NT2/D1 (cell line): ENCODE results near the gene DDX5.

Experiments
- DNase-seq: peaks from one replicate; pipeline ENCODE4 v3.0.0-alpha.2; 2011; ENCODE audit warnings: low read depth, low spot score
- H3K27me3 ChIP-seq: 2 replicates; pipeline ENCODE4 v1.6.0; 2011; ENCODE audit warnings: mild to moderate bottlenecking; ENCODE audit not compliant: insufficient read length, insufficient read depth
- H3K36me3 ChIP-seq: 2 replicates; pipeline ENCODE4 v1.6.1; 2011; ENCODE audit warnings: mild to moderate bottlenecking, low read length, mixed read lengths; ENCODE audit not compliant: insufficient read depth, insufficient read length
- H3K4me1 ChIP-seq: 2 replicates; pipeline ENCODE4 v1.5.1; 2011; ENCODE audit not compliant: insufficient read depth, insufficient read length
- H3K4me3 ChIP-seq: 2 replicates; pipeline ENCODE4 v1.5.1; 2011; ENCODE audit warnings: low read depth; ENCODE audit not compliant: insufficient read length
- H3K9ac ChIP-seq: 2 replicates; pipeline ENCODE4 v1.6.0; 2011; ENCODE audit warnings: low read depth; ENCODE audit not compliant: insufficient read length
- H3K9me3 ChIP-seq: 2 replicates; pipeline ENCODE4 v1.5.1; 2011; ENCODE audit warnings: mild to moderate bottlenecking, low read length; ENCODE audit not compliant: insufficient read depth
- SUZ12 ChIP-seq: IDR thresholded peaks from 2 replicates; pipeline ENCODE4 v1.6.1; 2011; ENCODE audit not compliant: insufficient read length, insufficient read depth; ENCODE audit errors: extremely low read depth
- YY1 ChIP-seq: IDR thresholded peaks from 2 replicates; pipeline ENCODE4 v1.6.1; 2011; ENCODE audit not compliant: insufficient read length, insufficient read depth
- ZNF274 ChIP-seq: IDR thresholded peaks from 2 replicates; pipeline ENCODE4 v1.6.1; 2011; ENCODE audit warnings: mild to moderate bottlenecking, low read depth, low read length

DDX5 gene

GRCh38 chr17:64531955-64532371 is 25.9 kb upstream of the DDX5 start:
- DNase-seq, result no peak
- Histone ChIP-seq H3K27me3 (no peaks in the 10 kb centered on the region), H3K4me3 (no peak overlapping the region), H3K9me3 (no peaks in the 10 kb centered on the region), H3K36me3 (peaks cover 99% of the 10 kb centered on the region), H3K9ac (no peak overlapping the region), H3K4me1 (no peaks in the 10 kb centered on the region)
- TF ChIP-seq ZNF274, result no peak
- TF ChIP-seq YY1, result no peak
- TF ChIP-seq SUZ12, result no peak

- no peaks in the 10 kb centered on the region for H3K27me3 ChIP-seq
- H3K9ac ChIP-seq, result no peak overlapping the region
- peaks cover 96% of the 10 kb centered on the region for H3K36me3 ChIP-seq
- no peaks in the 10 kb centered on the region for H3K9me3 ChIP-seq
- H3K4me3 ChIP-seq, result no peak overlapping the region
- no peaks in the 10 kb centered on the region for H3K4me1 ChIP-seq
- no peak for DNase-seq
- no peak for TF ChIP-seq YY1
These were observed 23.1 kb upstream of the DDX5 start for GRCh38 chr17:64529221-64529620.

GRCh38 chr17:64527914-64528313 is 21.8 kb upstream of the DDX5 start:
- Histone ChIP-seq H3K9me3 (no peaks in the 10 kb centered on the region), H3K27me3 (no peaks in the 10 kb centered on the region), H3K4me3 (no peak overlapping the region), H3K9ac (no peak overlapping the region), H3K36me3 (peaks cover 94% of the 10 kb centered on the region), H3K4me1 (no peaks in the 10 kb centered on the region)
- no peak for DNase-seq
- TF ChIP-seq YY1 (no peak), ZNF274 (no peak), SUZ12 (no peak)

GRCh38 chr17:64520359-64520758 is 14.3 kb upstream of the DDX5 start:
- no peaks in the 10 kb centered on the region for H3K9me3 ChIP-seq
- no peaks in the 10 kb centered on the region for H3K4me1 ChIP-seq
- TF ChIP-seq ZNF274 (no peak), YY1 (no peak), SUZ12 (no peak)
- no peaks in the 10 kb centered on the region for H3K27me3 ChIP-seq
- no peak overlapping the region for H3K9ac ChIP-seq
- no peak for DNase-seq
- no peak overlapping the region for H3K4me3 ChIP-seq
- peaks cover 91% of the 10 kb centered on the region for H3K36me3 ChIP-seq

GRCh38 chr17:64519601-64520000 is 13.5 kb upstream of the DDX5 start:
- H3K4me3 ChIP-seq, result no peak overlapping the region
- H3K4me1 ChIP-seq, result no peaks in the 10 kb centered on the region
- TF ChIP-seq SUZ12, result no peak
- TF ChIP-seq ZNF274, result no peak
- TF ChIP-seq YY1, result no peak
- H3K9ac ChIP-seq, result no peak overlapping the region
- no peaks in the 10 kb centered on the region for H3K9me3 ChIP-seq
- DNase-seq, result no peak
- no peaks in the 10 kb centered on the region for H3K27me3 ChIP-seq
- H3K36me3 ChIP-seq, result peaks cover 92% of the 10 kb centered on the region

- Histone ChIP-seq H3K9ac (no peak overlapping the region), H3K4me3 (no peak overlapping the region), H3K9me3 (no peaks in the 10 kb centered on the region), H3K27me3 (no peaks in the 10 kb centered on the region), H3K36me3 (peaks cover 90% of the 10 kb centered on the region), H3K4me1 (no peaks in the 10 kb centered on the region)
- TF ChIP-seq SUZ12, result no peak
- no peak for TF ChIP-seq ZNF274
- no peak for TF ChIP-seq YY1
- DNase-seq, result no peak
These were observed 9.7 kb upstream of the DDX5 start for GRCh38 chr17:64515829-64516228.

GRCh38 chr17:64515419-64515818 is 9.3 kb upstream of the DDX5 start:
- no peaks in the 10 kb centered on the region for H3K4me1 ChIP-seq
- H3K9me3 ChIP-seq, result no peaks in the 10 kb centered on the region
- no peak for DNase-seq
- no peaks in the 10 kb centered on the region for H3K27me3 ChIP-seq
- no peak overlapping the region for H3K4me3 ChIP-seq
- peaks cover 89% of the 10 kb centered on the region for H3K36me3 ChIP-seq
- H3K9ac ChIP-seq, result no peak overlapping the region
- TF ChIP-seq YY1 (no peak), SUZ12 (no peak), ZNF274 (no peak)

GRCh38 chr17:64509179-64509578 is 3.1 kb upstream of the DDX5 start:
- H3K27me3 ChIP-seq, result no peaks in the 10 kb centered on the region
- no peaks in the 10 kb centered on the region for H3K4me1 ChIP-seq
- H3K36me3 ChIP-seq, result peaks cover 74% of the 10 kb centered on the region
- no peaks in the 10 kb centered on the region for H3K9me3 ChIP-seq
- H3K9ac ChIP-seq, result no peak overlapping the region
- DNase-seq, result no peak
- H3K4me3 ChIP-seq, result no peak overlapping the region
- TF ChIP-seq ZNF274 (no peak), SUZ12 (no peak), YY1 (no peak)
